GM13977 (cell line): ENCODE data around the gene MTOR.

Experiments used
- DNase-seq: peaks from one replicate; pipeline ENCODE4 v3.0.0; 2012; ENCODE audit warnings: low spot score
- in situ Hi-C: fragments of 300-500 bp; cut with MboI; formaldehyde crosslinking; loops from one replicate; pipeline ENCODE4 v1.12.0; 2022; ENCODE audit warnings: low sequenced_read_pairs, low pct_unique_long_range_greater_than_20kb, mixed read lengths, inconsistent platforms; ENCODE audit not compliant: unreplicated experiment
- TF ChIP-seq, protein P1 (sequence below): IDR thresholded peaks from 2 replicates; pipeline ENCODE4 v1.5.1; 2012; ENCODE audit warnings: mild to moderate bottlenecking, control low read depth; ENCODE audit not compliant: insufficient read depth; ENCODE audit errors: extremely low read depth, missing control alignments

The MTOR gene

DNA sequence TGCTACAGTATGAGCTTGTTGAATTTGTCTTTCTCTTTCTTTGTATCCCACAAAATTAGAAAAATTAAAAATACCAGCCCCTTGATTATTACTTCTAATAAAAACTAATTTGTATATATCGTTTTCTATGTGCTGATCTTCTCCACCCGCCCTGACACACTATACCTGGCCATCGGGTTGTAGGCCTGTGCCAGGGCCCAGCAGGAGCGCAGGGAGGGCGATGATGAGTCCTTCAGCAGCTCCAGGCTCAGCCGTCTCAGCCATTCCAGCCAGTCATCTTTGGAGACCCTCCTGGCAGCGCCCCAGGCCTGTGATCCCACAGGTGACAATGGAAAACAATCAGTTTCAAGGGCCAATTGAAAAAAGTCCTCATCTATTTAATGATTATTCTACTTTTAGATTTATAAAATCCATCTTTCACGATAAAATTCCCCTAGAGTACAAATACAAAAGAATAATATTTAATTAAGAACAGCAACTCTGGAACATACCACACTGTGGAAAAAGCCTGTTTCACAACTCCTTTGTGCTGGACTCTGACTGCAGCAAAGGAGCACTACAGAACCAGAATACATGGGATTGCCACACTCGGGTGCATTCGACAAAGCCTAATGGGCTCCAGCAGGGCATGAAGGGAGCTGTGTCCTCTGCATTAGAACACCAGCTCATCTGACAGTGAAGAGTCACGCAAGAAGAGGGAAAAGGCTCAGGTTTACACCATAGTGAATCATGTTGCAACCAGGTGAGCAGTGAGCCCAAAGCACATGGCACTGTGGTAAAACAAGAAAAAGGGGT lies 57.8 kb downstream of the MTOR start:
- no peak for DNase-seq
- in situ Hi-C loops, result no loop called here
- TF ChIP-seq, protein P1, sequence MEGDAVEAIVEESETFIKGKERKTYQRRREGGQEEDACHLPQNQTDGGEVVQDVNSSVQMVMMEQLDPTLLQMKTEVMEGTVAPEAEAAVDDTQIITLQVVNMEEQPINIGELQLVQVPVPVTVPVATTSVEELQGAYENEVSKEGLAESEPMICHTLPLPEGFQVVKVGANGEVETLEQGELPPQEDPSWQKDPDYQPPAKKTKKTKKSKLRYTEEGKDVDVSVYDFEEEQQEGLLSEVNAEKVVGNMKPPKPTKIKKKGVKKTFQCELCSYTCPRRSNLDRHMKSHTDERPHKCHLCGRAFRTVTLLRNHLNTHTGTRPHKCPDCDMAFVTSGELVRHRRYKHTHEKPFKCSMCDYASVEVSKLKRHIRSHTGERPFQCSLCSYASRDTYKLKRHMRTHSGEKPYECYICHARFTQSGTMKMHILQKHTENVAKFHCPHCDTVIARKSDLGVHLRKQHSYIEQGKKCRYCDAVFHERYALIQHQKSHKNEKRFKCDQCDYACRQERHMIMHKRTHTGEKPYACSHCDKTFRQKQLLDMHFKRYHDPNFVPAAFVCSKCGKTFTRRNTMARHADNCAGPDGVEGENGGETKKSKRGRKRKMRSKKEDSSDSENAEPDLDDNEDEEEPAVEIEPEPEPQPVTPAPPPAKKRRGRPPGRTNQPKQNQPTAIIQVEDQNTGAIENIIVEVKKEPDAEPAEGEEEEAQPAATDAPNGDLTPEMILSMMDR, result no peak

GRCh38 chr1:11198851-11199594 lies 63.3 kb downstream of the MTOR start:
- in situ Hi-C loops, result no loop called here
- TF ChIP-seq, protein P1, result no peak
- no peak for DNase-seq

GRCh38 chr1:11198257-11198656 lies 64.1 kb downstream of the MTOR start:
- no peak for DNase-seq
- TF ChIP-seq, protein P1, result no peak
- in situ Hi-C loops, result no loop called here

DNA sequence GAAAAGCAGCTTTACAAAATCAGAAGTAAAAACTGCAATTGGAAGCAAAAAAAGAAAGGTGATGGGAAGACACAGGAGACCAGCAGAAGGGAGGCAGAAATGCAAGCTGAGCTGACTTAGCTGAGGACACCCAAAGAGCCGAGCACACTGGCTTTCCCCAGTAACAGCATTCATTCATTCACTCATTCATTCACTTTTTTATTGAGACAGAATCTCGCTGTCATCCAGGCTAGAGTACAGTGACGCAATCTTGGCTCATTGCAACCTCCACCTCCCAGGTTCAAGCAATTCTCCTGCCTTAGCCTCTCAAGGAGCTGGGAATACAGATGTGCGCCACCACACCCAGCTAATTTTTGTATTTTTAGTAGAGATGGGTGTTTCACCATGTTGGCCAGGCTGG lies 65.0 kb downstream of the MTOR start:
- DNase-seq, result no peak
- in situ Hi-C loops, result no loop called here
- TF ChIP-seq, protein P1, result no peak

DNA sequence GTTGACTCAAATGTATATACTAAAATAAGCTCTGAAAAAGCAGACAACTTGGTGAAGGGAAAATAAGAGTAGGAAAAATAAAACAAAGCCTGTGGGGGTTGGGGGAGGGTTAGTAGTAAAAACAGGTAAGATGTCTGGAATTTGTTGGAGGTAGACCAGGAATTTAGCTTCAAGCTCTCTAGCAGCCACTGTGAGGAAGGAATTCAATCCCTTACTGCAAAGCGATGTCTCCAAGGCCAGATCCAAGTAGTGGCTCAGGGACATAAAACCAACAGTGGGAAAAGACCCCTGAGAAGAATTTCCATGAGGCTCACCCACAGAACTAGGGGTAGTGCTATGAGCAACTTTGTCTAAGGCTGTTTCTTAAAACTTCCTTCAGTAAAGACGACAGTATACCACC lies 65.4 kb downstream of the MTOR start:
- TF ChIP-seq, protein P1, result no peak
- in situ Hi-C loops, result no loop called here
- DNase-seq, result no peak

DNA sequence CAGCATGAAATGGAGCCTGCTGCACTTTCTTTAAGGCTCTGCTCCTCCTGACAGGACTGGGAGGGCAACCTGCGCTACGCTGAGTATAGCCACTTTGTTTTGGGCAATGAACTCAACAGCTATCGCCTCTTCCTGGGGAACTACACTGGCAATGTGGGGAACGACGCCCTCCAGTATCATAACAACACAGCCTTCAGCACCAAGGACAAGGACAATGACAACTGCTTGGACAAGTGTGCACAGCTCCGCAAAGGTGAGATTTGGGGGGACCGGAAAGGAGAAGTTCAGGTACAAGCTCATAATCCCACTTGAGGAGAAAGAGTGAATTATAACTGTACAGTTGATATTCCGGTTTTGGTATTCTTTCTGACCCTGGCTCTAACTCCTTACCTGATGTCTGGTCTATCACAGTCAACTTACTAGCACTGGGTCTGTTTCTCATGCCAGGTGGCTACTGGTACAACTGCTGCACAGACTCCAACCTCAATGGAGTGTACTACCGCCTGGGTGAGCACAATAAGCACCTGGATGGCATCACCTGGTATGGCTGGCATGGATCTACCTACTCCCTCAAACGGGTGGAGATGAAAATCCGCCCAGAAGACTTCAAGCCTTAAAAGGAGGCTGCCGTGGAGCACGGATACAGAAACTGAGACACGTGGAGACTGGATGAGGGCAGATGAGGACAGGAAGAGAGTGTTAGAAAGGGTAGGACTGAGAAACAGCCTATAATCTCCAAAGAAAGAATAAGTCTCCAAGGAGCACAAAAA lies 67.8 kb downstream of the MTOR start:
- TF ChIP-seq, protein P1, result no peak
- in situ Hi-C loops, result no loop called here
- DNase-seq, result no peak
